GM19351 (cell line): Measurements from ENCODE around the gene GMPR.
A peak's percentile ranks its signal among the peaks of the same experiment; 100 is the strongest.

ENCODE experiments used
- ATAC-seq: cut with Tn5 transposase; IDR thresholded peaks from one replicate; pipeline ENCODE4 v1.9.1; 2021; ENCODE audit warnings: mild to moderate bottlenecking, moderate library complexity; ENCODE audit not compliant: unreplicated experiment

GMPR gene

GRCh38 chr6:16238057-16238962 lies at the start of gene GMPR:
Gene GMPR, plus strand, starts transcription at chr6:16238587. Its CDS starts 107 bp downstream, at chr6:16238694.
- ATAC-seq: peak; percentile 74

GRCh38 chr6:16190214-16190613 lies 48.2 kb upstream of the GMPR start:
- ATAC-seq: no peak

- no peak for ATAC-seq
Observed at GRCh38 chr6:16196260-16196983, 42.0 kb upstream of the GMPR start.

GRCh38 chr6:16196984-16197546 lies 41.3 kb upstream of the GMPR start:
- ATAC-seq: no peak

- ATAC-seq: no peak
Observed at GRCh38 chr6:16198061-16198705, 40.2 kb upstream of the GMPR start.

- no peak for ATAC-seq
Observed at GRCh38 chr6:16199804-16200203, 38.6 kb upstream of the GMPR start.

- ATAC-seq: no peak
Observed at GRCh38 chr6:16200321-16200883, 38.0 kb upstream of the GMPR start.

- ATAC-seq: no peak
Observed at GRCh38 chr6:16201706-16202105, 36.7 kb upstream of the GMPR start.

- ATAC-seq: peak; percentile 8
Observed at GRCh38 chr6:16204653-16205376, 33.6 kb upstream of the GMPR start.

- peak; percentile 89 for ATAC-seq
Observed at GRCh38 chr6:16205377-16206144, 32.8 kb upstream of the GMPR start.

GRCh38 chr6:16206595-16207037 lies 31.8 kb upstream of the GMPR start:
- ATAC-seq: no peak

- ATAC-seq: no peak
Observed at GRCh38 chr6:16208989-16209388, 29.4 kb upstream of the GMPR start.

GRCh38 chr6:16209539-16209938 lies 28.8 kb upstream of the GMPR start:
- no peak for ATAC-seq

- no peak for ATAC-seq
Observed at GRCh38 chr6:16212276-16212675, 26.1 kb upstream of the GMPR start.

- ATAC-seq: no peak
Observed at GRCh38 chr6:16216501-16217155, 21.8 kb upstream of the GMPR start.

GRCh38 chr6:16217156-16217721 lies 21.1 kb upstream of the GMPR start:
- no peak for ATAC-seq

GRCh38 chr6:16222826-16223225 lies 15.6 kb upstream of the GMPR start:
- ATAC-seq: no peak

GRCh38 chr6:16223362-16223761 lies 15.0 kb upstream of the GMPR start:
- no peak for ATAC-seq

- no peak for ATAC-seq
Observed at GRCh38 chr6:16224409-16224808, 14.0 kb upstream of the GMPR start.
